Ovary (tissue), 9 donors: ENCODE results near the gene INF2. TPM values are rescaled to one million over a fixed set of nuclear protein-coding genes. Genes with fewer than 3 reads are reported as not detected.
"Not testable (repeated sequence)": the region's sequence is repeated elsewhere in the genome, so short reads cannot be mapped to it uniquely, and the experiment has no call there.

ENCODE experiments used
- DNase-seq, 5 donors: peaks; one replicate each; pipeline ENCODE4 v3.0.0-alpha.2; 2019 to 2020
- H3K27ac ChIP-seq, 2 donors: fragments of 200-600 bp; one replicate each; pipeline versions ENCODE4 v1.5.1 to v1.8.0; 2019 to 2022
- H3K27me3 ChIP-seq: fragments of 200-600 bp; one replicate; pipeline ENCODE4 v1.8.0; 2022
- H3K36me3 ChIP-seq: fragments of 200-600 bp; sonication (generic); one replicate; pipeline ENCODE4 v1.5.1; 2019
- H3K4me1 ChIP-seq: one replicate; pipeline ENCODE4 v1.8.1; 2013; ENCODE audit warnings: mild to moderate bottlenecking, moderate library complexity; ENCODE audit not compliant: insufficient read depth
- H3K4me3 ChIP-seq: fragments of 200-600 bp; sonication (generic); one replicate; pipeline ENCODE4 v1.5.1; 2017
- H3K9me3 ChIP-seq, 2 donors: fragments of 200-600 bp in 1 of 2; sonication (generic) in 1 of 2; one replicate each; pipeline versions ENCODE4 v1.5.1 to v1.8.1; 2013 to 2019; ENCODE audit warnings: mild to moderate bottlenecking in 1 of 2, moderate library complexity in 1 of 2
- EP300 ChIP-seq: sonication (generic); formaldehyde crosslinking; IDR thresholded peaks from one replicate; pipeline ENCODE4 v1.6.1; 2017; ENCODE audit warnings: antibody characterized with exemption
- POLR2A ChIP-seq: fragments of 450-650 bp; IDR thresholded peaks from one replicate; pipeline ENCODE4 v1.6.1; 2017; ENCODE audit warnings: antibody characterized with exemption, mild to moderate bottlenecking, moderate library complexity
- WGBS, 3 donors: extraction: QIAGEN DNeasy Blood & Tissue Kit in 1 of 3; methylation state at CpG; one replicate each; pipeline versions ENCODE4 v1.1.5 to v1.1.7; 2013 to 2017; 5-methylcytosine and 5-hydroxymethylcytosine counted together
- intact Hi-C, 4 donors: fragments of 100-400 bp; cut with DNase I; formaldehyde crosslinking; loops; one replicate each; pipeline versions ENCODE4 v1.11.0 to v1.15.1; 2022 to 2023
- polyA plus RNA-seq, 2 donors: library from polyadenylated mRNA; stranded (reverse); fragments of 200-250 nt in 1 of 2; fragments of 350-450 nt in 1 of 2; fragmentation: Illumina TruSeq in 1 of 2; extraction: RNeasy Lipid Tissue Mini Kit (QIAGEN cat#74804) in 1 of 2; gene quantifications; one replicate each; pipeline ENCODE4 v1.2.3, GENCODE V29; 2013 to 2014
- total RNA-seq, 7 donors: library from RNA; depleted of rRNA in 2 of 7; stranded (reverse); fragments of >200 nt in 2 of 7; fragmentation: NEBNext Ultra II Directional in 3 of 7; extraction: Animal tissue kit (Norgen Biotek cat#: 25700) in 3 of 7; gene quantifications; one replicate each; pipeline versions ENCODE4 v1.1.0 to v1.2.4, GENCODE V29; 2016 to 2023
- TF ChIP-seq, protein P1 (sequence below), 3 donors: fragments of 450-650 bp in 2 of 3; fragments of 200-600 bp in 1 of 3; IDR thresholded peaks; one replicate each; pipeline versions ENCODE4 v1.5.1 to v1.8.0; 2016 to 2022; ENCODE audit warnings: antibody characterized with exemption in 3 of 3, mild to moderate bottlenecking in 1 of 3
- donor health status: DM: no; HTN: no; CAD: no; lungs with moderate emphysema.
- donor health status: DM: no; HTN: no; CAD: no.
- donor health status: Bipolar disorder and iron deficiency.
- donor health status: DM: yes; HTN: yes; CAD: no.
- donor health status: DM: no; HTN: no; CAD: no.
- donor health status: DM: yes; HTN: yes; CAD: no.

INF2 gene
- total and polyA plus RNA-seq, 9 donors = 6.3 to 40.7 (median 18.4) TPM

DNA sequence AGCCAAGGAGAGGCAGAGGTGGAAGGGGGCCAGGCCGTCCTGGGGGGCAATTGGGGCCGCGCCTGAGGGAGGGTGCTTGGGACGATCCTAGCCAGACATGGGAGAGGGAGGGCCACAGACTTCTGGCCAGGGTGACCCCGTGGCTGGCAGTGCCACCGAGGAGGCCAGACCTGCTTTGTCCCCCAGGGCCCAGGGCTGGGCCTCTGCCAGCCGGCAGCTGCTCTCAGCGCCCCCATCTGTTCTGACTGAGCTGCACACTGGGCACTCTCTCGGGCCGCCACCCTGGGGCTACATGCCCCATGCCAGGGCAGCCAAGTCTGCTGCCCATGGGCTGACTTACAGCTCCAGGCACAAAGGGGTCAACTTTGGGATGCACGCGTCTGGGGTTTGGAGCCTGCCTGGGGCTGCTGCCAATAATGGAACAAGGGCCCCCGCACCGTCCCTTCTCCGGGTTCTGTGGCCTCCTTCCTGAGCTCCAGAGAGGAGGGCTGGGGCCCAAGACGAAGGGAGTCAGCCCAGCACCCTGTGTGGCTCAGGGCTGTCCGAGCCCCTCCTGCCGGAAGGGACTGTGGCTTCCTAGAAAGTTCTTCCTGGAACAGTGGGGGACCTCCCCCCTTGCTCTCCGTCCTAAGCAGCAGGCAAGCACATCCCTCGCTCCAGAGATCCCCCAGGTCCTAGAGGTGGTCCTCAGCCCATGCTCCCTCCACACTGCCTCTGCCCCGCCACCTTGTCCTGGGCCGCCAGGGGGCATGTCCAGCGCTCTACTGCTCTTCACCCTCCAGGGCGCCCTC is 35.8 kb downstream of the INF2 start:
- no peak overlapping the region for H3K27ac ChIP-seq
- H3K4me3 ChIP-seq = peak overlapping the region; percentile 45
- WGBS, 3 donors = 8 to 11% (median 9%) methylated on average over 24 of the region's 24 CpGs
- intact Hi-C loops = no loop called here
- no peaks in the 10 kb centered on the region for H3K27me3 ChIP-seq
- TF ChIP-seq POLR2A (no peak), EP300 (no peak)
- TF ChIP-seq, protein P1, sequence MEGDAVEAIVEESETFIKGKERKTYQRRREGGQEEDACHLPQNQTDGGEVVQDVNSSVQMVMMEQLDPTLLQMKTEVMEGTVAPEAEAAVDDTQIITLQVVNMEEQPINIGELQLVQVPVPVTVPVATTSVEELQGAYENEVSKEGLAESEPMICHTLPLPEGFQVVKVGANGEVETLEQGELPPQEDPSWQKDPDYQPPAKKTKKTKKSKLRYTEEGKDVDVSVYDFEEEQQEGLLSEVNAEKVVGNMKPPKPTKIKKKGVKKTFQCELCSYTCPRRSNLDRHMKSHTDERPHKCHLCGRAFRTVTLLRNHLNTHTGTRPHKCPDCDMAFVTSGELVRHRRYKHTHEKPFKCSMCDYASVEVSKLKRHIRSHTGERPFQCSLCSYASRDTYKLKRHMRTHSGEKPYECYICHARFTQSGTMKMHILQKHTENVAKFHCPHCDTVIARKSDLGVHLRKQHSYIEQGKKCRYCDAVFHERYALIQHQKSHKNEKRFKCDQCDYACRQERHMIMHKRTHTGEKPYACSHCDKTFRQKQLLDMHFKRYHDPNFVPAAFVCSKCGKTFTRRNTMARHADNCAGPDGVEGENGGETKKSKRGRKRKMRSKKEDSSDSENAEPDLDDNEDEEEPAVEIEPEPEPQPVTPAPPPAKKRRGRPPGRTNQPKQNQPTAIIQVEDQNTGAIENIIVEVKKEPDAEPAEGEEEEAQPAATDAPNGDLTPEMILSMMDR (IDR thresholded peaks at IDR 0.05) = no peak
- H3K36me3 ChIP-seq = no peaks in the 10 kb centered on the region
- H3K9me3 ChIP-seq = no peaks in the 10 kb centered on the region
- peaks cover 3% of the 10 kb centered on the region for H3K4me1 ChIP-seq
- peak in 3 of 5 donors; percentile 43 to 59 (median 53) for DNase-seq

DNA sequence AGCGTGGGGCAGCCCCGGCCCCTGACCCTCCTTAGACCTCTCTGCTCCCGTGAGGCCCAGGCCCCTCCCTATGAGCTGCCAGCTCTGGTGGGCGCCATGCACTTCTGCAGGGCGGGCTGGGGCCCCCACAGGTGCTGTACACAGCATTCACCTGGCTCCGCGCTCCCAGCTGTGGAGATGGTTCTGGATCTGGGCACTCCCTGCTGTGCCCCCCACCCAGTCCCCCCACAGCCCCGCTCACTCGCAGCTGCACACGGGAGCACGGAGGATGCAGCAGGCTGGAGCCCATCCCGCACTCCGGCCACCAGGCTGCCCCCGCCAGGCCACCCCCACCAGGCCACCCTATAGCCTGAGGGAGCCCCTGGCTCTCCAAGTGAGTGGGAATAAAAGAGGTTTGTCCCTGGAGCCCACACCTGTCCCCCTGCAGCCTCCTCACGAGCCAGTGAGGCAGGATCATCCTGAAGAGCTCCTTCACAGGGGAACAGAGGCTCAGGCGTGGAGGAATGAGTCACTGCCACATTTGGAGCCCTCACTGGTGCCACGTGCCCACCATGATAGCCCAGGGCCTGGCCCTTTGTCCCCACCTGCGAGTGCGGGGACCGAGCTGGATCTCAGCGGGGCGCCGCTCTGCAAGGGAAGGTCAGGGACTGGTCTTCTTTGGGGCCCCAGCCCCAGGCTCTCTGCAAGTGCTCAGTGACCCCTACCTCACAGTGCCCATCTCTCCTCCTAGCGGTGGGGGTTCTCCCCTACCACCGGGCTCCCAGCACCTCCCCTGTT is 36.5 kb downstream of the INF2 start:
- Histone ChIP-seq H3K36me3 (no peaks in the 10 kb centered on the region), H3K9me3 (no peaks in the 10 kb centered on the region), H3K4me1 (peaks cover 3% of the 10 kb centered on the region), H3K27me3 (no peaks in the 10 kb centered on the region), H3K27ac (no peak overlapping the region), H3K4me3 (no peak overlapping the region)
- no peak for DNase-seq
- intact Hi-C loops = no loop called here
- 57 to 74% (median 66%) methylated on average over 18 to 25 of the region's 25 CpGs for WGBS, 3 donors
- TF ChIP-seq POLR2A (no peak), EP300 (no peak)
- TF ChIP-seq, protein P1 (IDR thresholded peaks at IDR 0.05) = no peak

DNA sequence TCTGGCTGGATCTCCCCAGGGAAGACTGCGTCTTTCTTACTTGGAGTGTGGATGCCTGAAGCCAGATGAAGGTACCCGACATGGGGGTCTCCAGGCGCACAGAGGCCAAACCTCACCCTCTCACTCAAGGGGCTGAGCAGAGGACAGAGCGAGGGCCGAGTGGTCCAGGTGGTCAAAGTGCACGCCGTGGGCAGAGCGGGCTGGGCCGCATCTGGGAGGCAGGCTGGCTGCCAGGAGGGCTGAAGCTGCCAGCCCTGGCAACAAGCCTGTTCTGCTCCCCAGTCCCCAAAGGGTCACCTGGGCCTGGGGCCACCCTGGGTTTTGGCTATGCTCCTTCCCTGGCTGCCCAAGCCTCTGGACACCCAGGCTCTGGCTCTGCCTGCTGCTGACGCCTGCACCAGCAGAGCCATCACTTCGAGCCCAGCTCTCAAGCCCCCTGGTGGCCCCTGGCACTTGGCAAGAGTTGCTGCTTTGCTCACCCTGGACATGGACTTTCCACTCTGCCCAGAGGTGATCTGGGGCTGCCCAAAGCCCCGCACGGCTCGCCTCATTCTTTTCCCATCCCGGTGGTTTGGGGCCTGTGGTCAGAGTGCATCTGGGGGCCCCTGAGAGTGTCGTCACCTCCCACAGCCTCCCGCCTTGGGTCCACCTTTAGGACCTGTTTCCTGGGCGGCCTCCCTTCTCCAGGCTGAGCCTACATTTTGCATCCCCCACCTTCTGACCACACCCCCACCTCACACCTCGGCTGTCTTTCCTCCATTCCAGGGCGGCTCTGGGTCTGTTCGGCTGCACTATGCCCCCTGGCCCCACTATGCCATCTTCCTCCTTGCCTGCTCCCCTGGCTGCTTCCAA is 37.4 kb downstream of the INF2 start:
- no peak for DNase-seq
- WGBS, 3 donors = 67 to 72% (median 71%) methylated on average over 21 of the region's 21 CpGs
- intact Hi-C loops = no loop called here
- Histone ChIP-seq H3K4me3 (no peak overlapping the region), H3K36me3 (no peaks in the 10 kb centered on the region), H3K27ac (no peak overlapping the region), H3K9me3 (no peaks in the 10 kb centered on the region), H3K4me1 (peaks cover 3% of the 10 kb centered on the region), H3K27me3 (no peaks in the 10 kb centered on the region)
- TF ChIP-seq POLR2A (no peak), EP300 (no peak)
- TF ChIP-seq, protein P1 (IDR thresholded peaks at IDR 0.05) = no peak

DNA sequence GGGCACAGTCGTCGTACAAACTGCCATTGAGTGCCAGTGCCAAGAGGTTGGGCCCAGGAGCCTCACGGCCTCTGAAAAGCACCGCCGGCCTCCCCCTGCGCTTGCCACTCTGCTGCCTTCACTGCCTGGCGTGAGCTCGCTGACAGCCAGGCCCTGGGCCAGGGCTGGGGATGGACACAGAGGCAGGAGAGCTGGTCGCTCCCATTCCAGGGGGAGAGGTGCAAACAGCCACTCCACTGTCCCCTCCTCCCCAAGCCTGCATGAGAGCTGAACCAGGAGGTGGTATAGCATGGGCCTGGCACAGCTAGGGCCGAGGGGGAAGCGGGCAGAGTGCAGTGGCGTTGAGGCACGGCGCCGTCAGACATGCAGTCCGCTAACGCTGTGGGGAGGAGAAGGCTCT is 39.2 kb downstream of the INF2 start:
- H3K4me3 ChIP-seq = no peak overlapping the region
- no peaks in the 10 kb centered on the region for H3K36me3 ChIP-seq
- H3K27ac ChIP-seq = no peak overlapping the region
- H3K4me1 ChIP-seq = peaks cover 3% of the 10 kb centered on the region
- 83 to 88% (median 86%) methylated on average over 17 of the region's 17 CpGs for WGBS, 3 donors
- no peaks in the 10 kb centered on the region for H3K27me3 ChIP-seq
- TF ChIP-seq, protein P1 (IDR thresholded peaks at IDR 0.05) = no peak
- TF ChIP-seq EP300 = no peak
- TF ChIP-seq POLR2A = no peak
- no peaks in the 10 kb centered on the region for H3K9me3 ChIP-seq
- intact Hi-C loops = no loop called here
- DNase-seq = no peak

DNA sequence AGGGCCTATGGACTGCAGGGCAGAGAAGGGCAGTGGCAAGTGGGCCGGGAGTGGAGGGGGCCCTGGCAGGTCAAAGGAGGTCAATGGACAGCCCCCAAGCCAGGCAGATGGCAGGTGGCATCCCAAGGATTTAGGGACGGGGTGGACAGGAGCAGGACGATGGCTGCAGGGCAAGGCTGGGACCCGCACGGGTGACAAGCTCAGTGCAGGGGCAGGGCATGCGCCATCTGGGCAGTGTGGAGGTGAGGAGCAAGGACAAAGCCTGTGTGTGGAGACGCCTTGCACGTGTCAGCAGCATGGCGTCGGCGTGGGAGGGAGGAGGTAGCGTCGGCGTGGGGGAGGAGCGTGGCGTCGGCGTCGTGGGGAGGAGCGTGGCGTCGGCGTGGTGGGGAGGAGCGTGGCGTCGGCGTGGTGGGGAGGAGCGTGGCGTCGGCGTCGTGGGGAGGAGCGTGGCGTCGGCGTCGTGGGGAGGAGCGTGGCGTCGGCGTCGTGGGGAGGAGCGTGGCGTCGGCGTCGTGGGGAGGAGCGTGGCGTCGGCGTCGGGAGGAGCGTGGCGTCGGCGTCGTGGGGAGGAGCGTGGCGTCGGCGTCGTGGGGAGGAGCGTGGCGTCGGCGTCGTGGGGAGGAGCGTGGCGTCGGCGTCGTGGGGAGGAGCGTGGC is 39.9 kb downstream of the INF2 start:
- 85 to 87% (median 87%) methylated on average over 31 to 63 of the region's 73 CpGs for WGBS, 3 donors
- H3K4me1 ChIP-seq, H3K27me3 ChIP-seq, H3K27ac ChIP-seq, H3K9me3 ChIP-seq, H3K36me3 ChIP-seq, DNase-seq, intact Hi-C loops, H3K4me3 ChIP-seq: not testable (repeated sequence)
